HG03469 (cell line): ENCODE measurements around the gene SLC12A2.

ENCODE experiments used
- ATAC-seq: cut with Tn5 transposase; IDR thresholded peaks from one replicate; pipeline ENCODE4 v1.9.1; 2021; ENCODE audit warnings: mild to moderate bottlenecking, moderate library complexity, moderate number of reproducible peaks; ENCODE audit not compliant: unreplicated experiment

Gene SLC12A2

DNA sequence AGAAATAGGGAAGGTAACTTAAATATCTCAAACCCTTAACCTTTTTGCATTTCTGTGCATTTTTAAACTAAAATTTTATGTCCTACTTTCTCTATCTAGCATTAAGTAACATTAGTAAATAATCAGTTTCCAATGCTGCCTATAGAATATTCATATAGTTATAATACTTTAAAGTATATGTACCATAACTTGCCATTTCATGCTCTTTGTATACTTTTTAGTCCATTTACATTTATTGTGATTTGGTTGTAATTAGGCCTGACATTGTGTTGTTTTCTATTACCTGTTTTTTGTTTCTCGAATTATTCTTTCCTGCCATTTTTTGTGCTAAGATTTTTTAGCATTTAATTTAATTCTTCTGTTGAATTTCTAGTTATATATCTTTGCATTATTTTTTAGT is 13.7 kb downstream of the SLC12A2 start:
- ATAC-seq, result no peak

DNA sequence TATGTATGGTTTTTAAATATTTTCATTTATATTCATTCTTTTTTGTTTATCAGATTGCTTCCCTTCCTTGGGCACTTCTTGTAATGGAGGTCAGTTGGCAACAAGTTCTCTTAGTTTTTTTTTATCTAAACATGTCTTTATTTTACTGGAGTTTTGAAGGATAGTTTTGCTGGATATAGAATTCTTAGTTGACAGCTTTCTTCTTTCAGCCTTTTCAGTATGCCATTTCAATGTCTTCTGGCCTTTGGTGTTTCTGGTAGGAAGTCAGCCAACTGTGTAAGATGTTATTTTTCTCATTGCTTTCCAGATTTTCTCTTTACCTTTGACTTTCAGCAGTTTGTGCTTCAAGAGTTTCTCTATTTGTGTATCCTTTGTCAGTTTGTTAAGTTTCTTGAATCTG is 14.2 kb downstream of the SLC12A2 start:
- ATAC-seq, result no peak

DNA sequence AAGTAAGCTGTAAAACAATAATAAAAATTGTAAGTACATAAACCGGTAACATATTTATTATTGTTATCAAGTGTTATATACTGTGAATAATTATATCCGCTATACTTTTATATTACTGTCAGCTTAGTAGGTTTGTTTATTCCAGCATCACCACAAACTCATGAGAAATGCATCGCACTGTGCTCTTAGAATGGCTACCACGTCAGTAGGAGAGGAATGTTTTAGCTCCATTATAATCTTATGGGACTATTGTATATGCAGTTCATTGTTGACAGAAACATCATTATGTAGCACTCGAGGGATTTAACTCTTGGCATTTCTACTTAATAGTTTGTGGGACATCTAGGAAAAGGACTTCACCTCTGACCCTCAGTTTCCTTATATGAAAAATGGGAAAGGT is 16.4 kb downstream of the SLC12A2 start:
- no peak for ATAC-seq

DNA sequence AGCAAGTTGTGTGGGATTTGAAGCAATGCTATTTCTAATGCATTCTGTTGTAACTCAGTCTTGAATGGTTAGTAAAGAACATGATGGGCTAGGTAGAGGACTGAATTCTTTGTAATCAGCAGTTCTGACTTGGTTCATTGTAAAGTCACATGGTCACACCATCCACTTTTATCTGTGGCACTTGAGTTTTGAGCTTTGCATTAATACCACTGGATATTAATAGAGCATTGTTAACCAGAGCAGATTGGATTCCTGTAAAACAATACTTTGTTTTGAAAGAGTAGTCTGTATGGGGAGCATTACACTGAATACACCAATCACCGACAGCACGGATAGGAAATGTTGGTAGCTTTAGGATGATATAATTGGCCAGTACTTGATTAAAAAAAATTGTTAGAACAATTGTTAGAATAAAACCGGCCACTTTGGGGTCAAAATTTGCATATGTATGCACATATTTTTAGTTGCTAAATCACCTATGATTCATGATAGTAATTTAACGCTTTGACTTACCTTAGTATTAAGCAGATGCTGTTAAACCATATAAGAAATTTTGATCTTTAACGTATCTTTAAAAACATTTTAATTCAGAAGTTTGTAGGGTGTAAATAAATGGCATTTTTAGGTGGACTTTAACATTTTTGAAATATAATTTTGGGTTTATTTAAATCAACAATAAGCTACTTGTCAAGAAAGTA is 17.4 kb downstream of the SLC12A2 start:
- ATAC-seq, result no peak

DNA sequence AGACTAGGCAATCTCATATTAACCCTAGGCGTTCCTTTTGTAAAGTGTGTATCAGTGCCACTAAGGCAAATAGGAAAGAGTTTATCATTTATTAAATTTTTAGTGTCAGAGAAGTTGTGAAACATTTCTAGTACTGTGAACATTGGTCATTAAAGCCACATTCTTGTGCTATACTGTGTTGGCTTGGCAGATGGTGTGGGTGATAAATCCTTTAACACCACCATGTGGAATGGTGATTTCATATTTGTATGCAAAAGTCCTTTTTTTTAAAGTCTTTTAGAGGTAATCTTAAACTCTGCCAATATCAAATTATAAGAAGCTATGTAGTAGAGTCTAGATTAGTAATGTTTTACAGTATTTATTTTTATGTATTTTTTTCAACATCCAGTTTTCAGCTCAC is 18.1 kb downstream of the SLC12A2 start:
- ATAC-seq, result no peak

DNA sequence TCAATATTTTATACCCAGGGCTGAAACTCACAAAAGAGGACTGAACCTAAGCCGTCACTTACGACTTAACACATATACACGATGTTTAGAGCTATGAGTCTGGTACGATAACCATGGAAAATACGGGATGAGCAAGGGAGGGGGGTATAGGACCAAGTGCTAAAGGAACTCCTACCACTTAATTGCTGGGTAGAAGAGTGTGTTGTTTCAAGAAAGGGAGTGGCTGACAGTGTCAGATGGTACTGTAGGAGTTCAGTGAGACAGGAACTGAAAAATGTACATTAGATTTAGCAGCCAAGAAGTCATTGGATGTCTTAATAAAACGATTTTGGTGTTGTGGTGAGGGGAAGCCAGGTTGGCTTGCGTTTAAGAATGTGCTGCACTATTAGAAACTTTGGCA is 21.6 kb downstream of the SLC12A2 start:
- no peak for ATAC-seq

DNA sequence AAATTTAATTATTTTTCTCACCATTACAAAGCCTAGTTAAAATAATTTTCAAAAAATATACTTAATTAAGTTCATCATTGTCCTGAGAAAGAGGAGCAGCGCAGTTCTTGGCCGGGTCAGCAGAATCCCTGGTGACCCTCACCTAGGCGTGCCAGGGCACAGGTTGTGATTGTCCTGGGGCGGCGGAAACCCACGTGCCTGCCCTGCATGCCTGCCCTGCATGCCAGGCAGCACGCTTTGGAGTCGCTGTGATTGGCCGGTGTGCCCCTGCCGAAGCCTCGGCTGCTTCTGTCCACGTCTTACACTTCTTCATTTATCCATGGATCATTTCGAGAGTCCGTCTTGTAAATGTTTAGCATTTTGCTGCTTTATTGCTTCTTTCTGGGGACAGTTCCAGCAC is 25.6 kb downstream of the SLC12A2 start:
- ATAC-seq, result no peak

DNA sequence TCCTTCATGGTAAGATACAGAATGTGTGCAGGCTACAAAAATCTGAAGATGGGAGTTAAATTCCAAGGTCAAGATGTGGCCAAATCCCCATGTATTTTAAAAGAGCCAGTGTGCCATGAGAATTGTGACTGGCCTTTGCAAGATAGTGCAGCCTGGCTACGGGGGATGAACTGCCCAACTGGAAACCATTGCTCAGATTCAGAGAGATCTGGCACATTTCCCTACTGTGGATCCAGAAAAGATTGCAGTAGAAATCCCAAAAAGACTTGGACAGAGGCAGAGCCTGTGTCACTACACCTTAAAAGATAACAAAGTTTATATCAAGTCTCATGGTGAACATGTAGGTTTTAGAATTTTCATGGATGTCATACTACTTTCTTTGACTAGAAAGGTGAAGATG is 26.2 kb downstream of the SLC12A2 start:
- ATAC-seq, result no peak

DNA sequence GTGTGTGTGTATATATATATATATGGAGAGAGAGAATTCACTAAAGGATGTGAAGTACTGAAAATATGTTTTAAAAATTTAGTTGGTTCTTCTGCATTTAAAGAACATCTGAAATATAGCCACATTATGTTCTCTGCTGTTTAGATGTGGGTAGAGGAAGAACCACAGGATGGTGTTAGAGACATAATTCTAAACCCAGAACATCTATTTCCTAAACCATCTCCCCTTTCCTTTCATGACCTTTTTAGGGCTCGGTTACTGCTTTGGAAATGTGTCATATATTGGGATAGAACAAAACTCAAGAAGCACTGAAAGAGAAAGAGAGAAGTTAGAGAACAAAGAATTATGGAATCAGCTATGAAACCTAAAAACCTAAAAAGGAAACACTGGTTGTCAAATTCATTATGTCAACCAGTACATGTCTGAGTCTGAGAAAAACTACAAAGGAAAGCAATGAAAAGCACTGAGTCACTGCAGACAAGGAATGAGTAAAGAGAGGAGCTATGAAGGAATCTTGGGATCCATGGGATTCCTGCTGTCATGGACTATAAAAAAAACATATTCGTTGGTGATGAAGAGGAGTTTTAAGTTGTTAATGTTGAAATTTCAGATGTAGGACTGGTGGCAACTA is 28.4 kb downstream of the SLC12A2 start:
- ATAC-seq, result no peak

DNA sequence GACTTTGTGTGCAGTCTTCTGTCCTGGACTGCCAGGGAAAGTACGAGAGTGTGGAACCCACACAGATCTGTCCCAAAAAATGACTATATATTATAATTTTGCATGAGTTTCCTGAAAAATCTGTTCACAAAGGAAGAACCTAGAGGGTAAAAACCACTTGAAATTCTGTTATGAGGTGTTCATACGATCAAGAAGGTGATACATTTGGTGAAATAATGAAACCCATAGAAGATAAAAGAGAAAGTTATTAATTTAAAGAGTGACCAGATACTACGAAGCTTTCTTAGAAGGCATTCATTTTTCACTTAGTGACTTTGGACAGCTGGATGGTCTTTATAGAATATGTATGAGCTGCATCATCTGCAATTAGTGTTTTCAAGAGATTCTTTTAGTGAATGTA is 32.9 kb downstream of the SLC12A2 start:
- ATAC-seq, result no peak

DNA sequence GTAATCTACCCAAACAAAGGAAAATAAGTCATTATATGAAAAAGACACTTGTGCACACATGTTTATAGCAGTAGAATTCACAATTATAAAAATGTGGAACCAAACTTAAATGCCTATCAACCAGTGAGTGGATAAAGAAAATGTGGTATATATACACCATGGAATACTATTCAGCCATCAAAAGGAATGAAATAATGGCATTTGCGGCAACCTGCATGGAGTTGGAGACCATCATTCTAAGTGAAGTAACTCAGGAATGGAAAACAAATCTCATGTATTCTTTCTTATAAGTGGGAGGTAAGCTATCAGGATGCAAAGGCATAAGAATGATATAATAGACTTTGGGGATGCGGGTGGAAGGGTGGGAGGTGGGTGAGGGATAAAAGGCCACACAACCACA is 34.6 kb downstream of the SLC12A2 start:
- no peak for ATAC-seq

DNA sequence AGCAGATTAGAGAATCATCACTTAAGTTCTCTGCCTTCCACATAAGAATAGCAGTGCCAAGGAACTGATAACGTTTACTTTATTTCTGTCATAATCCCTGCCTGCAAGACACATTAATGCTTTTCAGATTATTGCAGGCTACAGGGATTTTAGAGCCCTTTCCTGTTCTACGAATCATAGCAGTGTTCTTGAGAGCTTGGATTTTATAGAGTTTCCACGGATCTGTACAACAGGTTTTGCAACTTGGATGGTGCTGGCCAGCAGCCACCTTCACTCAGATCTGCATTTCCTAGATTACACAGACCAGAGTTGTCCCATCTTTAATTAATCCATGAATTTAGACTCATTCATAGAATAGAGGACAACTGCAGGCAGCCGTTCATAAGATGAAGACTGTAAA is 38.1 kb downstream of the SLC12A2 start:
- ATAC-seq, result no peak

DNA sequence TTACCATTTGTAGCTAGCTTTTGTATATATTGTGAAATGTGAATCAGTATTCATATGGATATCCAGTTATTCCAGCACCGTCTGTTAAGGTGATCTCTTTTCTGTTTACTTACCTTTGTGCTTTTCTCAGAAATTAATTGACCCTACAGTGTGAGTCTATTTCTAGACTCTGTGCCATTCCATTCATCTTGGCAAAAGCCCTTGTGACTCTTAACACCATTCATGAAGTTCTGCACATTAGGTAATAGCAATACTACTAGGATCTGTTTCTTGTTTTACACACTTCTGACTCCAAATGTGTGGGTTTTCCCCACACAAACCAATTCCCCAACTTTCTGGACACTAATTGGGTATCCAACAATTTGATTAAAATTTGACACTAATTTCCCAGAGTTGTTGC is 40.4 kb downstream of the SLC12A2 start:
- no peak for ATAC-seq

DNA sequence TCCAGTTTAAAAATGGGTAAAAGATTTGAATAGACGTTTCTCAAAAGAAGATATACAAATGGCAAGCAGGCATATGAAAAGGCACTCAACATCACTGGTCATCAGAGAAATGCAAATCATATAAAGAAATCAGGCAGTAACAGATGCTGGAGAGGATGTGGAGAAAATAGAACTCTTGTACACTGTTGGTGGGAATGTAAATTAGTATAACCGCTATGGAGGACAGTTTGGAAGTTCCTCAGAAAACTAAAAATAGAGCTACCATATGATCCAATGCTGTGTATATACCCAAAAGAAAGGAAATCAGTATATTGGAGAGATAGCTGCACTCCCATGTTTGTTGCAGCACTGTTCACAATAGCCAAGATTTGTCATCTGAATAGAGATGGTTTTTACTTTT is 42.7 kb downstream of the SLC12A2 start:
- no peak for ATAC-seq

DNA sequence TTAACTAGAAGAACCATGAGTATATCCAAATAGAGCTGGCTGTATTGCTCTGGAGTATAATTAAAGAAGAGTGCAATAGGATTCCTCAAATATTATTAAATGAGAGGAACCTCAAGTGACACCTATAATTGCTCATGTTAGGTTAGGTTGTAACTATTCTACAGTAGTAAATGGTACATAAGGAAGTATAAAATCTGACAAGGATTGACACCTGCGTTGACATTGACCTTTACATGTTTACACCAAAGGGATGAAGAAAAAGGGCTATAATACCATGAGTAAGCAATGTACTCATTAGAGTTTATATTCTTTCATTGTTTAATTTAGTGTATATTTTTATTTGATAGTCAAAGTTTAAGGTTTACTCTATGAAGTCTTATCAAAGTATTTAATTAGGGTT is 48.9 kb downstream of the SLC12A2 start:
- ATAC-seq, result no peak

DNA sequence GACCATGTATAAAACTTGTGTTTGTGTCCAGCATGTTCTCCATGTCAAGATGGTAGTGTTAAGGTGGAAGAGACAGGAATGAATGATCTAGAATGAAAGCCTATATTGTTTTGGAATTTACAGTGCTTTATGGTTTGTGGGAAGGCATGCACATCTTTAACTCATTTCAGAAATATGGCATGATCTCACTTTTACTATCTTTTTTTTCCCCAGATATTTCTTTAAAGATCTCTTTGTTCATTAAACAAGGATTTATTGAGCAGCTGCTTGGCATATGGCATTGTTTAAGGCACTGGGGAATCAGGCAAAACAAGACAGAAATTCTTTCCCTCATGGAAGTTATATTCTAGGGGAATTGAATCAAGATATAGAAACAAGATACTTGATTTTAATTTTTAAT is 51.7 kb downstream of the SLC12A2 start:
- no peak for ATAC-seq

DNA sequence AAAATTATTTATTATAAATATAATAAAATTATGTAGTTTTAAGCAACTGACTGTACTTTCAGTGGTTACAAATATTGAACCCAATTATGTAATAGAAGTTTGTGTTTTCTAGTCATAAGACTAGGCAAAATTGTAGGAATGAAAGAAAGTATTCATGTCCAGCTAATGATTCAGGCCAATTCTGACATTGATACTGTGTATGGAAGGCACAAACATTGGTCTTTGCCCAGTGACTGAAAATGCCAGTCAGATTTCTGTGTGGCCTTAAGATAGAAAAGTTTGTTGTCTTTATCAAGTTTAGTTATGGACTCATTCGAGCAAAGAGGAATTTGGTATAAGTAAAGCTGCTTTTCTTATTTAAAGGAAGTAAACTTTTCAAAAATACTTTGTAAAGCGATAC is 60.3 kb downstream of the SLC12A2 start:
- no peak for ATAC-seq

DNA sequence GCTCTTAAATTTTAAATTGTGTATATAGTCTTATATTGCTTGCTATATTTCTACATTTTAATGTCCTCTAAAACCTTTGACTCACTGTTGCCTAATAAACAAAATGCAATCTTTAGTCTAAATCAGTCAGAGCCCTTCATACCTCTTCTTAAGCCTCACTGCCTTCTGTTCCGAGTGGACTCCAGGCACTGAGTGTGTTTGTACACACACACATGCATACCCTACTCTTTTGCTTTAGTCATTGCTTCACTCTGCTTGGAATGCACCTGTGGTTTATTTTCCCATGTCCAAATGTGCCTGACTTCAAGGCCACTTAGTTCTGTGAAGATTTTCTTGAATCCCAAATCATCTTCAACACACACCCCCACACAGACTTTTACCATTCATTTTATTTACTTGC is 60.9 kb downstream of the SLC12A2 start:
- ATAC-seq, result no peak

DNA sequence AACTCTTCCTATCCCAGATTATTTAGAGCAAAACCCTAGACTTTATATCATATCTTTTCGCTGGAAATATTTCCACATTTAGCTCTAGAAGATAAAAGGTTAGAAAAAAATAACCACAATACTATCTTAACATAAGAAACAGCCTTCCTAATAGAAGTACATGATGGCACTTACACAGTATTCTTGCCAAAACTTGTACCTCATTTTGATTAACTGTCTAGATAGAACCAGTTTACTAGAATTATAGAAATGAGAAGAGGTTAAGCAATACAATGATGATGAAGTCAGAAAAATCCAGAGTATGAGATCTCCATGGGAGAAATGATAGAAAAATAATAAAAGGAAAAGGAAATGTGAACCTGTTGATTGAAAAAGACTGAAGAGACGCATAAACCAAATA is 63.1 kb downstream of the SLC12A2 start:
- ATAC-seq, result no peak

DNA sequence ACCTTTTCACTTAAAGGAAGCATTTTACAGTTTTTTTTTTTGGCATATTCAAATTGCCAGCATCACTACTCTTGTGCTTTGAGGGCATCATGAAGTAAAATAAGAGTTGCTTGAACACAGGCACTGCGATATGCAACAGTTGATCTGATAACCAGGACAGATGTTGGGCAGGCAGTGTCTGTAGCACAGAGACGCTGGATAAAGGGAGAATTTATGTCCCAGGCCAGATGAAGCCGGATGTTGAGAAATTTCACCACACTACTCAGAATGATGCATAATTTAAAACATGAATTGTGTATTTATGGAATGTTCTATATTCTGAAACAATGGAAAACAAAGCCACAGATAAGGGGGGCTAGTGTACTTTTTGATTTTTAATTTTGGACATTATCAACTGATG is 71.4 kb downstream of the SLC12A2 start:
- no peak for ATAC-seq

DNA sequence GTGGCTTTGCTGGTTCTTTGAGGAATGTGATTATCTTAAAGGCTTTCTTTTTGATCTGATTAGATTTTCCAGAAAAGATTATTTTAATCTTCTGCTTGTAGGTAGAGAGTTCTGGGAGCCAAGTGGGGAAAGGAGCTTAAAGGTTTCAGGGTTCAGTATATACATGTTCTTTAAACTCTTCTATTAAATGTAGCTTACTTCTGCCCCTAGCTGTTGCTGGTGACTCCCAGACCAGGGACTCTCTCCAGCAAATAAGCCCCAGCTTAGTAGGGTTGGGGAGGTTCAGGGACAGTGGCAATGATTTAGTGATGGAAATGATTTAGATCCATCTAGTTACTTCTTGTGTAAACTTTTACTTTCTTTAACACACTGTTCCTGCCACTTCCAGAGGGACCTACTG is 72.2 kb downstream of the SLC12A2 start:
- no peak for ATAC-seq

DNA sequence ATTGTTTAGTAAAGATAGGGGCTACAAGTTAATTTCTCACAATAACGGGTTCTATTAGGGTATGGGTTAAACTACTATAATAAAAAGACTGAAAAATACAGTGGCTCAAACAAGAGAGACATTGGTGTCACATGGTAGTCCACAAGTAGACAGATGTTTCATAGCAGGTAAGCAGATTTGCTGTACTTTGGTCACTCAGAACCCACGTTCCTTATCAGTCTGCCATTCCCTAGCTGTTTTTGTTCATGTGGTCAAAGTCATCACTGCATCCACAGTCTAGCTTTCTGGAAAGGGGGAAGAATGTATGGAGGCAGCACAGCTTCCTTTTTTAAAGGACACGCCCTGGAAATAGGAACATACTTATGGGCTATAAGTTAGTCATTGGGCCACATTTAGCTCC is 73.0 kb downstream of the SLC12A2 start:
- ATAC-seq, result no peak

DNA sequence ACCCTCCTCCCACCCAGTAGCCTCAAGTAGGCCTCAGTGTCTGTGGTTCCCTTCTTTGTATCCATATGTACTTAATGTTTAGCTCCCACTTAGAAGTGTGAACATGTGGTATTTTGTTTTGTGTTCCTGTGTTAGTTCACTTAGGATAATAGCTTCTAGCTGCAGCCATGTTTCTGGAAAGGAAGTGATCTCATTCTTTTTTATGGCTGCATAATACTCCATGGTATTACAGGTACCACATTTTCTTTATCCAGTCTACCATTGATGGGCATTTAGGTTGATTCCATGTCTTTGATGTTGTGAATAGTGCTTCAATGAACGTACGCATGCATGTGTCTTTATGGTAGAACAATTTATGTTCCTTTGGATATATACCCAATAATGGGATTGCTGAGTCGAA is 74.8 kb downstream of the SLC12A2 start:
- no peak for ATAC-seq
